ENCODE data around the gene GVQW3. TPM values are rescaled to one million over a fixed set of nuclear protein-coding genes. Genes with fewer than 3 reads are reported as not detected.

The GVQW3 gene
- total and polyA plus RNA-seq, 2 of the 13 experiments (the other 11 are each of a cell fraction or from before 2014, with no cell fraction given): 5.0 to 5.6 TPM

- TF ChIP-seq ZNF547 (CRISPR knock-in tag; IDR thresholded peaks at IDR 0.05) (no peak), ZNF143 (CRISPR knock-in tag; IDR thresholded peaks at IDR 0.05) (no peak), YEATS4 (CRISPR knock-in tag; IDR thresholded peaks at IDR 0.05; ENCODE audit: borderline replicate concordance) (no peak), ZNF572 (CRISPR knock-in tag; IDR thresholded peaks at IDR 0.05) (no peak)
These were observed 43.3 kb downstream of the GVQW3 start (continued) for GRCh38 chr11:76424379-76424778.

DNA sequence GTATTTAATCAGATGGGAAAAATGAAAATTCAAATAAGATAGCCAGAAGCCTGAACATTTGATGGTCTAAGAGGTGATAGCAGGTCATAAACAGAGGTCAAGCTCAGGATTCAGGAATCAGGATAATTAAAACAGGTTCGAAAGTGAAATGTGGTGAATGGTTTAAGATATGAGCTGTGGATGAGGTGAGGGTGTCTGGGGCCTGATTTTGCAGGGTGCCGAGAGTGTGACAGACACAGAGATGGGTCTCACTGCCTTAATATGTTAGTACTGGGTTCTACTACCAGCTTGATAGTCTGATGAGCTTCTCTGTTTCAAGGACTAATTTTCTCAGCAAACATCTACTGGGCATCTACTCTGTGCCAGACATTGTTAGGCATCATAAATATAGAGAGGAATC is 43.8 kb downstream of the GVQW3 start:
- TF ChIP-seq ZBTB49 (CRISPR knock-in tag; IDR thresholded peaks at IDR 0.05; ENCODE audit: borderline replicate concordance): no peak
- TF ChIP-seq RBFOX2 (IDR thresholded peaks at IDR 0.05; ENCODE audit: low read depth, low read length): no peak
- TF ChIP-seq TAF1 (CRISPR knock-in tag; IDR thresholded peaks at IDR 0.05): no peak
- no peak for TF ChIP-seq ZBTB21 (CRISPR knock-in tag; IDR thresholded peaks at IDR 0.05)
- no peak for TF ChIP-seq ZNF160 (CRISPR knock-in tag; IDR thresholded peaks at IDR 0.05)
- TF ChIP-seq, protein P1, sequence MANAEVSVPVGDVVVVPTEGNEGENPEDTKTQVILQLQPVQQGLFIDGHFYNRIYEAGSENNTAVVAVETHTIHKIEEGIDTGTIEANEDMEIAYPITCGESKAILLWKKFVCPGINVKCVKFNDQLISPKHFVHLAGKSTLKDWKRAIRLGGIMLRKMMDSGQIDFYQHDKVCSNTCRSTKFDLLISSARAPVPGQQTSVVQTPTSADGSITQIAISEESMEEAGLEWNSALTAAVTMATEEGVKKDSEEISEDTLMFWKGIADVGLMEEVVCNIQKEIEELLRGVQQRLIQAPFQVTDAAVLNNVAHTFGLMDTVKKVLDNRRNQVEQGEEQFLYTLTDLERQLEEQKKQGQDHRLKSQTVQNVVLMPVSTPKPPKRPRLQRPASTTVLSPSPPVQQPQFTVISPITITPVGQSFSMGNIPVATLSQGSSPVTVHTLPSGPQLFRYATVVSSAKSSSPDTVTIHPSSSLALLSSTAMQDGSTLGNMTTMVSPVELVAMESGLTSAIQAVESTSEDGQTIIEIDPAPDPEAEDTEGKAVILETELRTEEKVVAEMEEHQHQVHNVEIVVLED (CRISPR knock-in tag; IDR thresholded peaks at IDR 0.05; ENCODE audit: borderline replicate concordance): no peak
- TF ChIP-seq CC2D1A (CRISPR knock-in tag; IDR thresholded peaks at IDR 0.05): no peak
- no peak for TF ChIP-seq RFX1 (IDR thresholded peaks at IDR 0.05)
- no peak for TF ChIP-seq ZHX1 (CRISPR knock-in tag; IDR thresholded peaks at IDR 0.05; ENCODE audit: low read depth)
- TF ChIP-seq PPARG (CRISPR knock-in tag; conservative IDR thresholded peaks at IDR 0.05): no peak
- no peak for TF ChIP-seq ZNF563 (CRISPR knock-in tag; IDR thresholded peaks at IDR 0.05)
- no peak for TF ChIP-seq ZNF607 (CRISPR knock-in tag; IDR thresholded peaks at IDR 0.05; ENCODE audit: borderline replicate concordance)
- TF ChIP-seq, protein P2, sequence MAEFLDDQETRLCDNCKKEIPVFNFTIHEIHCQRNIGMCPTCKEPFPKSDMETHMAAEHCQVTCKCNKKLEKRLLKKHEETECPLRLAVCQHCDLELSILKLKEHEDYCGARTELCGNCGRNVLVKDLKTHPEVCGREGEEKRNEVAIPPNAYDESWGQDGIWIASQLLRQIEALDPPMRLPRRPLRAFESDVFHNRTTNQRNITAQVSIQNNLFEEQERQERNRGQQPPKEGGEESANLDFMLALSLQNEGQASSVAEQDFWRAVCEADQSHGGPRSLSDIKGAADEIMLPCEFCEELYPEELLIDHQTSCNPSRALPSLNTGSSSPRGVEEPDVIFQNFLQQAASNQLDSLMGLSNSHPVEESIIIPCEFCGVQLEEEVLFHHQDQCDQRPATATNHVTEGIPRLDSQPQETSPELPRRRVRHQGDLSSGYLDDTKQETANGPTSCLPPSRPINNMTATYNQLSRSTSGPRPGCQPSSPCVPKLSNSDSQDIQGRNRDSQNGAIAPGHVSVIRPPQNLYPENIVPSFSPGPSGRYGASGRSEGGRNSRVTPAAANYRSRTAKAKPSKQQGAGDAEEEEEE (CRISPR knock-in tag; IDR thresholded peaks at IDR 0.05; ENCODE audit: borderline replicate concordance): no peak
- DNase-seq (ENCODE audit: low spot score) (no peak), ATAC-seq (no peak), FAIRE-seq (no peak)
- BruUV-seq (replicated peaks): no TSS peak
- POLR2A ChIA-PET: no interaction called here
- Histone ChIP-seq H3K79me2 (ENCODE audit: insufficient read depth, low read length) (no peaks in the 10 kb centered on the region), H3K4me2 (ENCODE audit: low read depth, low read length) (no peak overlapping the region), H3K27ac (ENCODE audit: extremely low read length, insufficient read depth, low read length) (no peak overlapping the region), H3K4me1 (ENCODE audit: insufficient read depth, low read length) (no peaks in the 10 kb centered on the region), H3K27me3 (ENCODE audit: control insufficient read depth in 1 of 2, insufficient read depth in 2 of 2, low read length in 2 of 2) (peaks cover 1 to 13% of the 10 kb centered on the region in 2 experiments; a peak in 1 of 5 replicates), H3K9ac (ENCODE audit: insufficient read depth, low read depth, low read length) (no peak overlapping the region), H3K36me3 (replicated peaks in 1 of 2; ENCODE audit: control insufficient read depth in 1 of 2, insufficient read depth in 2 of 2, low read length in 2 of 2) (no peaks in the 10 kb centered on the region), H2AFZ (ENCODE audit: low read length) (no peak overlapping the region), H3K4me3 (replicated peaks in 1 of 3; ENCODE audit: insufficient read depth in 1 of 3, low read depth in 2 of 3, low read length in 3 of 3) (no peak overlapping the region), H4K20me1 (ENCODE audit: insufficient read depth, low read length) (no peaks in the 10 kb centered on the region), H3K9me3 (ENCODE audit: low read length) (no peaks in the 10 kb centered on the region)
- in situ Hi-C loops (cut with HindIII; ENCODE audit: extremely low pct_ligation_motif_present, low pct_unique_long_range_greater_than_20kb) (no loop called here), intact Hi-C loops (cut with micrococcal nuclease; ENCODE audit: unreplicated experiment) (loop anchor here (5.0 kb wide), 1 partner anchor 38 kb away; no protein-coding TSS in a partner anchor)
- CTCF ChIA-PET (ENCODE audit: low intra/inter-chr PET ratio, low total read pairs): no interaction called here
- 0% methylated on average over 2 of the region's 2 CpGs for WGBS (ENCODE audit: low lambda C conversion rate)
